HepG2 (cell line): ENCODE results near the gene LTV1. TPM values are rescaled to one million over a fixed set of nuclear protein-coding genes. Genes with fewer than 3 reads are reported as not detected.
A peak's percentile ranks its signal among the peaks of the same experiment; 100 is the strongest.

Experiments
- FOSL1 ChIP-seq: sonication (generic); formaldehyde crosslinking; IDR thresholded peaks from 2 replicates; pipeline ENCODE4 v1.9.0; 2021; ENCODE audit warnings: missing genetic modification reagents, borderline replicate concordance
- GATAD2A ChIP-seq: IDR thresholded peaks from 2 replicates; pipeline ENCODE4 v1.6.1; 2016
- GRHL1 ChIP-seq: sonication (generic); formaldehyde crosslinking; conservative IDR thresholded peaks from 2 replicates; pipeline ENCODE4 v1.8.0; 2022; ENCODE audit warnings: missing genetic modification reagents
- HNRNPK ChIP-seq: fragments of 200-400 bp; formaldehyde crosslinking; IDR thresholded peaks from 2 replicates; pipeline ENCODE4 v1.6.1; 2018; ENCODE audit warnings: low read length, low read depth, moderate library complexity, mild to moderate bottlenecking; ENCODE audit not compliant: poor library complexity, severe bottlenecking
- KLF15 ChIP-seq: sonication (generic); formaldehyde crosslinking; IDR thresholded peaks from 2 replicates; pipeline ENCODE4 v1.8.1; 2023; ENCODE audit warnings: borderline replicate concordance, mild to moderate bottlenecking, inconsistent platforms, missing genetic modification reagents, mixed read lengths
- MAFK ChIP-seq, 2 experiments: IDR thresholded peaks in 1 of 2; conservative IDR thresholded peaks in 1 of 2; 2 replicates each; pipeline ENCODE4 v1.6.1; 2011; ENCODE audit warnings: improper control_type of control experiment in 2 of 2, low read length in 2 of 2
- MATR3 ChIP-seq: sonication (generic); formaldehyde crosslinking; IDR thresholded peaks from 2 replicates; pipeline ENCODE4 v1.4.0; 2020; ENCODE audit warnings: missing genetic modification reagents
- MED8 ChIP-seq: sonication (generic); formaldehyde crosslinking; IDR thresholded peaks from 2 replicates; pipeline ENCODE4 v1.8.1; 2023; ENCODE audit warnings: mild to moderate bottlenecking, missing genetic modification reagents; ENCODE audit not compliant: insufficient replicate concordance
- MEIS1 ChIP-seq: sonication (generic); formaldehyde crosslinking; IDR thresholded peaks from 2 replicates; pipeline ENCODE4 v1.9.0; 2021; ENCODE audit warnings: mild to moderate bottlenecking, missing genetic modification reagents, moderate library complexity, borderline replicate concordance
- PBX3 ChIP-seq: sonication (generic); formaldehyde crosslinking; IDR thresholded peaks from 2 replicates; pipeline ENCODE4 v1.8.1; 2023; ENCODE audit warnings: missing genetic modification reagents, inconsistent platforms, borderline replicate concordance
- POGK ChIP-seq: sonication (generic); formaldehyde crosslinking; conservative IDR thresholded peaks from 2 replicates; pipeline ENCODE4 v1.8.0; 2022; ENCODE audit warnings: mild to moderate bottlenecking, moderate library complexity, missing genetic modification reagents
- SMC3 ChIP-seq: IDR thresholded peaks from 2 replicates; pipeline ENCODE4 v1.6.1; 2011; ENCODE audit warnings: low read length, improper control_type of control experiment
- SNAPC5 ChIP-seq: sonication (generic); formaldehyde crosslinking; IDR thresholded peaks from 2 replicates; pipeline ENCODE4 v1.8.1; 2023; ENCODE audit warnings: mild to moderate bottlenecking, missing genetic modification reagents, borderline replicate concordance
- SOX5 ChIP-seq: IDR thresholded peaks from 2 replicates; pipeline ENCODE4 v1.6.1; 2016; ENCODE audit warnings: borderline replicate concordance
- ZNF563 ChIP-seq: sonication (generic); formaldehyde crosslinking; IDR thresholded peaks from 2 replicates; pipeline ENCODE4 v1.8.0; 2022; ENCODE audit warnings: mild to moderate bottlenecking, moderate library complexity, missing genetic modification reagents
- ZNF746 ChIP-seq: sonication (generic); formaldehyde crosslinking; IDR thresholded peaks from 2 replicates; pipeline ENCODE4 v1.8.0; 2022; ENCODE audit warnings: mild to moderate bottlenecking, missing genetic modification reagents
- ZNF749 ChIP-seq: sonication (generic); formaldehyde crosslinking; IDR thresholded peaks from 2 replicates; pipeline ENCODE4 v1.8.0; 2022; ENCODE audit warnings: mild to moderate bottlenecking, missing genetic modification reagents, moderate library complexity, borderline replicate concordance
- ZNF766 ChIP-seq: sonication (generic); formaldehyde crosslinking; IDR thresholded peaks from 2 replicates; pipeline ENCODE4 v1.5.0; 2020; ENCODE audit warnings: missing genetic modification reagents, borderline replicate concordance
- ZNF770 ChIP-seq: sonication (generic); formaldehyde crosslinking; IDR thresholded peaks from 2 replicates; pipeline ENCODE4 v1.5.0; 2020; ENCODE audit warnings: mild to moderate bottlenecking, missing genetic modification reagents
- polyA plus RNA-seq, 8 experiments: library from polyadenylated mRNA; depleted of rRNA in 3 of 8; stranded (reverse) in 7 of 8; unstranded in 1 of 8; fragments of >200 nt; fragmentation: Illumina TruSeq in 4 of 8; extraction: Trizol in 4 of 8; gene quantifications; 2 replicates each; pipeline versions ENCODE4 v1.2.1 to v1.2.3, GENCODE V29; 2011 to 2016; ENCODE audit warnings: low read depth in 4 of 8, missing spikeins in 1 of 8, mixed read lengths in 1 of 8; ENCODE audit not compliant: insufficient read depth in 1 of 8
- total RNA-seq, 5 experiments: library from RNA; depleted of rRNA; stranded (reverse); fragments of >200 nt; fragmentation: Illumina TruSeq; extraction: Trizol; gene quantifications; 2 replicates each; pipeline ENCODE4 v1.2.3, GENCODE V29; 2016; ENCODE audit warnings: low read depth in 1 of 5

LTV1 gene
- total and polyA plus RNA-seq, 2 of the 13 experiments (the other 11 are each of a cell fraction or from before 2014, with no cell fraction given), result 21.1 to 85.8 TPM

GRCh38 chr6:143842902-143843676 lies at the start of gene LTV1 (continued):
- TF ChIP-seq PBX3, result peak; percentile 96
- peak; percentile 98 for TF ChIP-seq ZNF766 (CRISPR knock-in tag)
- TF ChIP-seq MEIS1 (CRISPR knock-in tag), result peak; percentile 92
- TF ChIP-seq GRHL1 (CRISPR knock-in tag), result no peak
- TF ChIP-seq FOSL1 (CRISPR knock-in tag), result peak; percentile 56
- peak; percentile 99 for TF ChIP-seq ZNF563 (CRISPR knock-in tag)
- TF ChIP-seq MAFK (conservative IDR thresholded peaks at IDR 0.05 in 1 of 2, IDR thresholded peaks at IDR 0.05 in 1 of 2; ENCODE audit: low read length in 2 of 2), result no peak
- peak; percentile 92 for TF ChIP-seq ZNF746 (CRISPR knock-in tag)
- peak; percentile 91 for TF ChIP-seq ZNF770 (CRISPR knock-in tag)
- TF ChIP-seq ZNF749 (CRISPR knock-in tag), result peak; percentile 84
- peak; percentile 80 for TF ChIP-seq SOX5
- TF ChIP-seq POGK (CRISPR knock-in tag), result peak; percentile 98
- TF ChIP-seq SMC3, result no peak
- peak; percentile 58 for TF ChIP-seq GATAD2A
- no peak for TF ChIP-seq SNAPC5 (CRISPR knock-in tag)
- TF ChIP-seq KLF15 (CRISPR knock-in tag), result peak; percentile 98
- TF ChIP-seq HNRNPK, result no peak
- TF ChIP-seq MED8 (CRISPR knock-in tag), result peak; percentile 98
- TF ChIP-seq MATR3 (CRISPR knock-in tag), result no peak
